NCI-H446 (cell line): ENCODE results near the gene PLA2G4E.

Source experiments
- DNase-seq, 2 experiments: peaks; one replicate each; lab custom pipeline; 2025; lab: John Stamatoyannopoulos, UW

The PLA2G4E gene

DNA sequence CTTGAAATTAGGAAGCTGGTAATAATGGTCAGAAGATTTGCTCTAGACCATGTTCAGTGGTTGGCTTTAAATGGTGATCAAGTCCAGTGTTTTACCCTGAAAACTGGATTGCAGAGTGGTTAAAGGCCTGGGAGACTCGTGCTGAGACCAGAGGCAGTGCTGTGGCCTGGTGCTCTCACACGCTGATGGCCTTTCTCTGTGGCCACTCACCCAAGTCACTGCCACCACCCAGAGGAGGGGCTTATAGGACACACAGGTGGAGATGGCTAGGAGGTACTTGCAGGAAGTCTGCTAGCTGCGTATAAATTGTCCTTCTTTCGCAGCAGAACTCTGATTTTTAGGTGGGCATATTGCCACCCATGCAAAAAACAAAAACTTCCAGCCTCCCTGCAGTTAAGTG, 42.3 kb downstream of the PLA2G4E start:
- DNase-seq: no peak

DNA sequence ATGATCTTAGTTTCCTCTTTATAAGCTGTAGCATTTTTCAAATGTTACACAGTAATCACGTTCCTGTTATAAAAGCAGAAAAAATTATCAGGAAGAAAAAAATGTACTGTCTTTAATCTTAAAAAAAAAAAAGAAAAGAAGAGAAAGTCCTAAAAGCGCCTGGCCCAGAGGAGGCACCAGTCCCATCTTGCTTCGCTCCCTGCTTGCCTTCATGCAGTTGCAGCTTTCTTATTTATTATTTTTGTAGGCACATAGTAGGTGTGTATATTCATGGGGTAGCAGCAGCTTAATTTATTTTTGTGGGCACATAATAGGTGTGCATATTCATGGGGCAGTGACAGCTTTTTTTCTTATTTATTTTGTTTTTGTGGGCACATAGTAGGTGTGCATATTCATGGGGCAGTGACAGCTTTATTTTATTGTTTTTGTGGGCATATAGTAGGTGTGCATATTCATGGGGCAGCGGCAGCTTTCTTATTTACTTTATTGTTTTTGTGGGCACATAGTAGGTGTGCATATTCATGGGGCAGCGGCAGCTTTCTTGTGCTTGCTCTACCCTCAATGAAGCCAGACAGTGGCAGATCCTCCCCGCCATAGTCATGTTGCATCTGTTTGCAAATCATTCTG, 43.0 kb downstream of the PLA2G4E start:
- DNase-seq: no peak

DNA sequence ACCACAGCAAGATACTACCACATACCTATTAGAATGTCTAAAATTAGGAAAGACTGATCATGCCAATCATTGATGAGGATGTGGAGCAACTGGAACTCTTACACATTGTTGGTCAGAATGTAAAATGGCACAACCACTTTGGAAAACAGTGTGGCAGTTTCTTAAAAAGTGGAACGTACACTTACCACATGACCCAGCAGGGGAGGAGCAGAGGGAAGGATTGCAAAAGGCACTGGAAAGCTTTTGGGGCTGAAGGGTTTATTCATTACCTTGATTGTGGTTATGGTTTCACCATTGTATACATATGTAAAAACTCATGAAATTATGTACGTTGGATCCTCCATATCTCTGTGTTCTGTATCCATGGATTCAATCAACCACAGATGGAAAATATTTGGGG, 45.2 kb downstream of the PLA2G4E start:
- no peak for DNase-seq

DNA sequence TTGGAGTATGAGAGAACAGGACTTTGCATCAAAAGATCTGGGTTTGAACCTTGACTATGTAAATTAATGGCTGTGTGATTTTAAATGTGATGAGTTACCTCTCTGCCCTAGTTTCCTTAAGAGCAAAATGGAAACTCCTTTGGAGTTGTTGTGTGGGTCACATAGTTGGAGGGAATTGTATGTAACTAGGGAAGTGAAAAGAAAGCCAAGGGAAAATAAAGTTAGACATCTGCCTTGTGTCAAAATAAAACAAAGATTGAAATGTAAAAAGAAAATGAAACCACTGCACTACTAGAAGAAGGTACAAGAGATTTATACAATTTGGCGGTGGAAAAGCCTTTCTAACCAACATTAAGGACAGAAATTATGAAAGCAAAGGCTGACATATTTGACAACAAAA, 46.8 kb downstream of the PLA2G4E start:
- no peak for DNase-seq

DNA sequence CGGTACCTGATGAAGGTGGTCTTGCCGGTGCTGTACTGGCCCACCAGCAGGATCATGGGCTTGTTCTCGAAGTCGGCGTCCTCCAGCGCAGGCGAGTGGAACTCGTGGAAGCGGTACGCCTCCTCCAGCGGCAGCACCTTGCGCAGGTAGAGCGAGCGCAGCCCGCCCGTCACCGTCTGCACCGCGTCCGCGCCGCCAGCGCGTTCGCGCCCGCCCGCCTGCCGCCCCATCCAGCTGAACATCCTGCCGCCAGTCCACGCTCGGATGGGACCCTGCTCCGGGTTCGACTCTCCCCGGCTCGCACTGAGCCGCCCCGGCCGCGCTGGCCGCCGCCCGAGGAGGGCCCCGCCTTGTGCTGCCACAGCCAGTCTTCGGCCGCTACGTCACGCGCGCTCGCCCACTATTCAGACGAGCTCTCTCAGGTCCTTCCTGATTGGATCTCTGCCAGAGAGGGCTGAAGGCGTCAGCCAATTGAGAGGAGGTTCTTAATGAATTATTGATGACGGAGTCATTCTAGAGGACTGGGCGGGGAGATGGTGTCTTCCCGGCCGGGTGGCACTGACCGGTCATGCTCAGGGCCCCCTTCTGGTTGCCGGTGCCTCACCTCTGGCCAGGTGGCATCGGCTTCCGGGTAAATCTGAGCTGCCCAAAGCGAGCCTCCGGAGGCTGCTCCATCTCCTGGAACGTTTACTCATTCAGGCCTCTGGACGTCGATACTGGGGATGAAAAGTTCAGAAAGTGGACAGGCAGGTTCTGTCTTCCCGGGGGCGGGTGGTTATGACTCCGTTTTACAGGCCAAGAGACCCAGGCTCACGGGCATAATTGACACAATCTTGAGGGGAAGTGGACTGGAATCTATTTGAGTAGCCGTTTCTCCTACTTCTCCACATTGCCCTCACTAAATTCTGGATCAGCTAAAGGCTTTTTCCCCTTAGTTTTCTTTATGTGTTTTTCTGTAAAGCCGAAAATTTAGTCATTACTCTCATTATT, 48.3 kb downstream of the PLA2G4E start, which contains the start of gene EHD4:
TSS of gene EHD4 (minus strand) at position 305 of the 990 bp plus-strand sequence. CDS start at position 242, 63 bp downstream.
- peak; percentile 95 to 98 for DNase-seq

DNA sequence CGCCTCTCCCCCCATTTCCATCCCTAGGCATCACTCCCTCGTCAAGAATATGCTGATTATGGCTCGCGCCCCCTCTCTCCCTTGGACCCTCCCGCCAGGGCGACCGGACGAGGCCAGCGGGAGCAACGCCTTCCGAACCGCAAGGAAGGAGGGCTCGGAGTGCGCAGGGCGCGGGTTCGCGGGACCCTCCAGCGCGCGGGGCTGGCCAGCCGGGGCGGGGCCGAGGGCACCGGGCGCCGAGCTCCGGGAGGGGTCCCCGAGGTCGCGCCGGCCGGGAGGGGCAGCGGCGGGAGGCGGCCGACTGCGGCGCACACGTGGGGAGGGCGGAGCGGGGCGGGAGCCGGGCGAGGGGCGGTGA, 49.0 kb downstream of the PLA2G4E start:
- DNase-seq: no peak

DNA sequence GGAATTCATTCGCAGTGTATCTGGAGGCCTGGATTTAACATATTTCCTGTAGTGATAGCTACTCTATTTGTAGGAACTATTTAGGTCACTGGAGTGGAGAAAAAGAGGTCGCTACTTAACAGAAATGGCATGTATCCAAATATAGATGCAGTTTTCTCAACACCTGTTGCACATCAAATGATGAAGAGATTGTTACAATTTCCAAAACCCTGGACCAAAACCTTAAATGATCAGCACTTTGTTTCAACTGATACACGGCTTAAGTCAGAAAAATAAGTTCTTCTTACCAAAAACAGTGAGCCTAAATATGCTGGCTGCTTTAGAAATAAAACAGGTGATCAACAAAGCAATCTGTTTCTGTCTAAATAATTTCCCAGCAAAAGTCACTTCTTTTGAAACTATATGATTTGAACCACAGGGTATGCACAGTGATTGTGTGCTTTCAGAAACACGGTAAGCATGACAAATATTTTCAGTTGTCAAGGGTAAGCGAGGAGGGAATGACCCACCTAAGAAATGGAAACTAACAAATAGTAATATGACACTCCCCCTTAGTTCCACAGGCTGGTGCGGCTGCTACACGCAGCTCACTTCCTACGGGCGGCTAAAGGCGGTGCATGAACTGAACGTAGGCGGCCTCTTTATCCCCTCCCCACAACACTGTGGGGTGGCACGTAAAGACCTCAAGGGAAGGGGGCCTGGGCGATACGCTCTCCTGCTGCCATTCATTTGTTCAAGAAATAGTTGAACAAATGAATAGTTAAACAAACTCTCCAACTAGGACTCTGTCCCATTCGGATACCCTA, 49.5 kb downstream of the PLA2G4E start:
- DNase-seq: no peak

DNA sequence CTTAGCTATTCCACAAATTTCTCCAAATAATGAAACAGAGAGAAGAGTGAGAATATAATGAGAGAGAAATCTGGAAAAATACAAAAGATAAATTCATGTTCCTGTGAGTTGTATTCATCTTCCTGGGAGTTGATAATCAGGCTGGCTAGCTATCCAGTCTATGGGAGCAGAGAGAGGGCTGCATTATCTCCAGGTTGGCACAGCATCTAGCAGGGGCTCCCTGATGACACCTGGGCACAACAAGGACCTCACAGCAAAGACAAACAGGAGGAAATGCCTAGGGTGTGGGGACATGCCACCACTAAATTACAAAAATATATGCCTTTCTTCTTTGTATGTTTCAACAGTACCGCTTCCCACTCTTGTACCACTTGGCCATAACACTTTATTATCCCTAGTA, 50.4 kb downstream of the PLA2G4E start:
- DNase-seq: no peak

DNA sequence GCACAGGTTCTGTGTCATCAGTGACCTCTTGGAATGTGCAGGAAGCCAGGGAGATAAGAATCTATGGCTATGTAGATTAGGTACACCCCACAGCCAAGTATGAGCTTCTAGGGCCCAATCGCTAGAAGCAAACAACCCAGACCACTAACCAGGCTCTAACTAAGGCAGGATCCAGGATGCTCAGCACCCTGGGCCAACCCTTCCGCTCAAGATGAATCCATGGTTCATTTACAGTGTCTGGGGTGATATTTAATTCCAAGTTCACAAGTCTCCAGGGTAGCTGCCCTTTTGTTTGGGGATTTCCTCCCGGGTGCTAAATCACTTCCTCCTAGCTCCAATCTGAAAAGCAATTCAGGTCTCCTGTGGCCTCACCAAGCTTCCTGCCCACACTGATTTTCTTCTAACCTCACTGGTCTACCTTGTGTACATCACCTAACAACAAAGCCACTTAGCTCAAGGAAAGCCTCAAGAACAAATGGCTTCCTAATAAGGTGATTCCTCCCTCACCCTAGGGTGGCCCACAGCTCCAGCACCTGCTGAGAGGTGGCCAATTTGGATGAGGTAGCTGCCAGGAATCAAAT, 50.9 kb downstream of the PLA2G4E start:
- DNase-seq: no peak

DNA sequence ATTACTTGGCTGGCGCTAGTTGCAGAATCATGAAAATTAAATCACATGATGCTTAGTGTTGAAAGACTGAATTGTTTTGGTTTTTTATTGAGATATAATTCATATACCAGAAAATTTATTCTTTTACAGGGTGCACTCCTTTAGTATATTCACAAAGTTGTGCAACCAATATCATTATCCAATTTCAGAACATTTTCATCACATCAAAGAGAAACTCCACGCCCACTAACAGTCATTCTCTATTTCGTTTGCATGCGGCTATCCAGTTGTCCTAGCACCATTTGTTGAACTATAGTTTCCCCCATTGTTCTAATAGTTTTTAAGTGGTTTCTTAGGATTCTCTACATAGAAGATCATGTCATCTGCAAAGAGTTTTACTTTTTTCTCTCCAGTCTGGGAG, 52.1 kb downstream of the PLA2G4E start:
- no peak for DNase-seq

DNA sequence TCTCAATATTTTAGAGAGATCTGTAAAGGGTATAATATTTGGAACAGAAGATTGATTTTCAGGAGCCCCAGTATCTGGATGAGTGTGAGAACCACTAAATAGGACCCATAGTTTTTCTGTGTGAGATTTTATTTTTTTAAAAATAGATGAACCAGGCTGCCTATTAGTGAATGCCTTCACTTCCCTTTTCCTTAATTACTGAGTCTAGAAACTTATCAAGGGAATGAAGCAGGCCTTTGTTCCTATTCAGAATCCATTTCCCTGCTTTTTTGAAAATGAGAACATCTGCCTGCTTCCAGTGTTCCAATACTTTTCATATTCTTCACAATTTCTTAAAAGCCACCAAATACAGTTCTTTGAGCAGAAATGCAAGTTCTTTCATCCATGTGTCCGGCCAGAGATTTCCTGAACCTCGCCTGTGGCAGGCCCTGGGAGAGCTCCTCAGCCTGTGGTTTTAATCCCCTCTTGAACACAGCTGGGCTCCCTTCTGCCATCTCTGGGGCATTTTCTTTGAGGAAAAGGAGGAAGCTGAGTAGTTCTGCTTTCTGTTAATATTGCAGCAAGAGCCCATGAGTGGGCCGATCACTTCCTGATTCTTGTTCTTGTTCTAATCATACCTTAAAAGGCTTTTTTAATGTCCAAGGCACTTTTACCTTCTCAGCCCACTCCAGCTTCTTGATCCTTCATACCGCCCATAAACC, 53.2 kb downstream of the PLA2G4E start:
- DNase-seq: no peak

DNA sequence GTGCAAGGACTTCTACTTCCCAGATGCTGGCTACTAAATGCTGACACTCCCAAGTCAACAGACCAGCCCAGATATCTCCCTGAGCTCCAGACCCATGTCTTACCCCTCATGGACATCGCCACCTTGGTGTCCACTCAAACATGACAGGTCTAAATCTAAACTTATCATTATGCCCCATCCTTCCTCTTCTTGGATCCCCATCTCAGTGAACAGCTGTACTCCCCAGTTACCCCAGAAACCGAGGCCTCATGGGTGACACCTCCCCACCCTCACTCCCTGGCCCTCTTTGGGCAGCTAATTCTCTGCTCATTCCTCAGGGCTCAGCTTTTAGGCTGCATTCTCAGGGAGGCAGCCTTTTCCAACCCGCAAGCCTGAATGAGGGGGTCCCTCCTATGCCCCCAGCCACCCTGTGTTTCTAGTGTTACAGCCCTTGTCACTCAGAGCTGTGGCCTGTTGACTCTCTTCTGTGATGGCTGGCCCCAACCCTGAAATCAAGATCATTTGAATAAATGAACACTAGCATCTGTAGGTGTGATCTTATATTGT, 53.8 kb downstream of the PLA2G4E start:
- DNase-seq: no peak

DNA sequence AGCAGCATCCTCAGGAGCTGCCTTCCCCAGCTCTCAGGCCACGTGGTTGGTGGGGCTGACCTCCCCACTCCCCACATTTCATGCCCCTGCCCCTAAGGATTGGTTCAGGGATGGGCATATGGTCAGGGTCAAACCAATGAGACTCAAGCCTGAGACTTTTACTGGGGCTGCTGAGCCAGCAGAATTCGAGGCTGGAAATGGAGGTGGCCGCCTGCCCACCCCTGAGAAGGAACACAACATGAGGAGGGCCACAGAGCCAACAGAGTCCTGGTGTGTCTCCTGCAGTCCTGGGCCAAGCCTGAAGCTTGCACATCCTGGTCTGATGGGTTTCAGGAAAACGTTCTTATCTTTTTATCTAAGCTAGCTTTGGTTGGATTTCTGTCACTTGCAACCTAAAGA, 54.4 kb downstream of the PLA2G4E start:
- no peak for DNase-seq

DNA sequence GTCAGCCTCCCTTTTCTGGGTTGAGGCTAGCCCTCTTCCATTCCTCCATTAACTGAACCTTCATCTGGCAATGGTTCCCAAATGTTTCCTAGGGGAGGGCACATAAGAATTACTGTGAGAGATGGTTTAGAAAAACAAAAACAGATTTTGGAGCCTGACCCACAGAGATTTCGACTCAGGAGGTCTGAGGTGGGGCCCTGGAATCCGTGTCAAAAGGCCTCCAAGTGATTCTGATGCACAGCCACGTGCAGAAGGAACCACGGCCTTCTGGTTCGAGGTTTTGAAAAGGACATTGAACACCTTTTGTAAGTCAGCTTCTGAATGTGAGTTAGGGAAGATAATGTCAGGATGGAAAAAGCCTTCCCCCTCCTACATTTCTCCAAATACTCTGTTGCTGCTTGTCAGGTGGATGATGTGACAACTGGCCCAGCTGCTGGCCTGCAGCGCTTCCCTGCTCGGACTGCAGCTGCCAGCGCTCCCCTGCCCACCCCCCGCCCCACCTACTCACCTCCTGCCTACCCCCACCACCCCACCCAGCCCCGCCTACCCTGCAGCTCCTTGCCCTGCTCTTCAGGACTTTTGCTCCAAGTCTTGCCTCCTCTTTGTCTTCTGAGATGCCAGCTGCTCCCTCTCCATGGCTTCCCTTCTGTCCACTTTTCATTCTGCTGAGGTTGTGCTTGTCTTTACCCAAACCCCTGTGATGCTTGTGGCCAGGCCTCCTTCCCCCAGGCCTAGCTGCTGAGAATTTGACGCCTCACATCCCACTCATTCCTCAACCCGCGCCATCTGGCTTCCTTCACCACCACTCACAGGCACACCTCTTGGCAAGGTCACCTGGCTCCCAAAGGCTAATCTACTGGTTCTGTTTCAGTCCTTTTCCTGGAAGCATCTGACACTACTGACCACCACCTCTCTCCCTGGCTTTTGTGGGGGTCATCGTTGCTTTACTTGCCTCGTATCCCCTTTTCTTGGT, 55.1 kb downstream of the PLA2G4E start:
- DNase-seq: no peak

DNA sequence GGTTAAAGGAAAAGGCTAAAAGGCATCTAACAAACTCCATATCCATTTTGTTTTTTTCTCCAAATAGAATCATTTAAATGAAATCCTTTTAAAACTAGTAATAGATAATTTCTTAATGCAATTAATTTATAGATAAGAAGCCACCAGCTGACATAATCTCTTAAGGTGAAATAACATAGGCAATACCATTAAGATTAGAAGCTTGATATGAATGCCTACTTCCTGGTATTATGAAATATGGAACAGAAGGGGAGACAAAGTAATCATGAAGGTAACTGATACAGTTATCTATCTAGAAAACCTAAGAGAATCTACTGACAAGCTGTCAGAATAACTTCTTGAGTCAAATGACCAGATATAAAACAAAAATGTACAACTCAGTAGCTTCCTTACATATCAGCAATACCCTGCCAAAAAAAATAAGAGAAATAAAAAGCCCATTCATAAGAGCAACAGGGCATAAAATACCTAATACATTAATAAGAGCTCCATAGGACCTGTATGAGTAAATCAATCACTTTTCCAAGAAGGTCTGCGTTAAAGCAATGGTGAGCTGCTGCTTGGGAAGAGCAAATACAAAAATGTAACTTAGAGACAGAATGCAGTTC, 59.1 kb downstream of the PLA2G4E start:
- DNase-seq: no peak

DNA sequence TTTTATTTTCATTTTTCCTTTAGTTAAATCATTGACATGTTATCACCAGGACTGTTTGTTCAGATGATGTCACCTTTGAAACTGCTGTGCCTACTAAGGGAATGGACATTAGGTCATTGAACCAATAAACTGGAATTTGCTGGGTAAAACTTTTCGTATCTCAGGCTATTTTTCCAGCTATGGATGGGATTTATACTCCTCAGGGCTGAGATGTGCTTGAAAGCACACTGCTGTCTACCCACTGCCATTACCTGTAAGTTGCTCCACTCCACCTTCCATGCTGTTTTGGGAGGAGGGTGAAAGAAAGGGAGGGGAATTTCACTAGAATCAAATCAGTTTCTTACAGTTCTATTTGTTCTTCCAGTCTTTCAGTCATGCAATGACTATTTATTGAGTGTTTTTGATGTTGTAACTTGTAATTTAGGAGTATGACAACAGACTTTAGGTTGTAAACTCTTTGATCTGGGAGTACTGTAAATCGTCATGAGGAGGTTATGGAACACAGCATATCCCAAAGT, 59.8 kb downstream of the PLA2G4E start:
- no peak for DNase-seq

DNA sequence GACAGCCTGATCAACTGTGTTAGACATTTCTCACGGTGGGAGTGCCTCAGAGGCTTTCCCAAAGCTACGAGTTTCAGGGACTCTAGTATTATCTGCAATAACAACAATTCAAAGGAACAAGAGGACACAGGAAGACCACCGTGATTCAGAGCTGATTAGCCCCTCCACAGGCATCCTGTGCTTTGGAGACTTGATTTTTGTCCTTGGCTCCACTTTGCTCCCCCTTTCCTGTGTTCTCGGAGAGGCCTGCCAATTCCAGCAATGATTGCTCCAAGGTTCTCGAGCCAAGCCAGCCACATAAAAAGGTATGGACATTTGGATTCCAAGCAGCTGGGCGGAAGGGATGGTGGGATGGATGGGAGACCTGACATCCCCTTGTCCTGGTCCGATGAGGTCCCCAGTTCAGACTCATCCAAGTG, 62.8 kb downstream of the PLA2G4E start:
- DNase-seq: no peak

DNA sequence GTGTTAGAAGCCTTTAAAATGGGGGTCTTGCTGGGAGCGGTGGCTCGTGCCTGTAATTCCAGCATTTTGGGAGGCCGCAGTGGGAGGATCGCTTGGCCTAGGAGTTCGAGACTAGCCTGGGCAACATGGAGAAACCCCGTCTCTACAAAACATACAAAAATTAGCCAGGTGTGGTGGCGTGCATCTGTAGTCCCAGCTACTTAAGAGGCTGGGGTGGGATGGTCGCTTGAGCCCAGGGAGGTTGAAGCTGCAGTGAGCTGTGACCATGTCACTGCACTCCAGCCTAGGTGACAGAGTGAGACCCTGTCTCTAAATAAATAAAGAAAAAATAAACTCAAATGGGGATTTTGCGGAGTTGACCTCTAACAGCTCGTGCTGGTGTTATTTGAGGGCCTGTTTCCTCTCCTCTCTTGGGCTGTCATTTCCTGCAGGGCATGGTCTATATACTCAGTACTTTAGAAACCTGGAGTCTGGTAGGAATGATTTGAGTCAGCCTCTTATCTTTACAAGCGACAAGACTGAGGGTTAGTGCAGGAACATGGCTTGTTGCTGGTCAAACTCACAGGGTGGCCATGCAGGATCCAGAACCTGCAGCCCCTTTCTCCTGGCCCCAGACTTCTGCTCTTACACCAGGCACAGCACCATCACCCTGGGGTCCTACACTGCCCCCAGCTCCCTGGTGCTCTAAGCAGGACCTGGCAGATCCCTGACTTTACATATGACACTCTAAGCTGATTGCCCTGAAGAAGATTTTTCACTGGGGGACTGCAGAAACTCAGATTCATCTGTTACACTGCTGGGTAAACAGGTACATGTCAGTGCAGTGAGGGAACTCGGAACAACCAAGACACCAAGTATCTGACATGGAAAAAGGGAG, 63.6 kb downstream of the PLA2G4E start:
- no peak for DNase-seq
